Measurements from ENCODE around the gene ASIC4. TPM values are rescaled to one million over a fixed set of nuclear protein-coding genes. Genes with fewer than 3 reads are reported as not detected.

ASIC4 gene
- total and polyA plus RNA-seq, 2 of the 8 experiments (the other 6 are each of a cell fraction or from before 2014, with no cell fraction given) = 0.12 to 0.22 TPM

DNA sequence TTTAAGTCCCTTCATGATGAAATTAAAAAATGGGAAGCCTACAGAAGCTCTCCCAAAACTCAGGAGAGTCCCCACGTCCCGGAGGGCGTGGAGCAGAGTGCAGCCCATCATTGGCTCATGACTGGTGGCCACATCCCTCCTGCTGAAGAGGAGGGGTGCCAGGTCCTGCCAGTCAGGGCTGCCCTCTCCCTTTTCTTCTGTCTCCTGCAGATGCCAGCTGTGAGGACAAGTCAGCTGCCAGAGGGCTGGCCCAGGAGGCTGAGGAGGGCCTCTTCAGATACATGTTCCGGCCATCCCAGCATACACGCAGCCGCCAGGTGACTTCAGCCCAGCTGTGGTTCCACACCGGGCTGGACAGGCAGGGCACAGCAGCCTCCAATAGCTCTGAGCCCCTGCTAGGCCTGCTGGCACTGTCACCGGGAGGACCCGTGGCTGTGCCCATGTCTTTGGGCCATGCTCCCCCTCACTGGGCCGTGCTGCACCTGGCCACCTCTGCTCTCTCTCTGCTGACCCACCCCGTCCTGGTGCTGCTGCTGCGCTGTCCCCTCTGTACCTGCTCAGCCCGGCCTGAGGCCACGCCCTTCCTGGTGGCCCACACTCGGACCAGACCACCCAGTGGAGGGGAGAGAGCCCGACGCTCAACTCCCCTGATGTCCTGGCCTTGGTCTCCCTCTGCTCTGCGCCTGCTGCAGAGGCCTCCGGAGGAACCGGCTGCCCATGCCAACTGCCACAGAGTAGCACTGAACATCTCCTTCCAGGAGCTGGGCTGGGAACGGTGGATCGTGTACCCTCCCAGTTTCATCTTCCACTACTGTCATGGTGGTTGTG, 60.4 kb downstream of the ASIC4 start:
- peaks cover 0 to 2% (median 0%) of the 10 kb centered on the region in 4 experiments; a peak in 1 of 8 replicates for H3K36me3 ChIP-seq (ENCODE audit: control insufficient read depth in 2 of 4, insufficient read depth in 4 of 4, low read length in 3 of 4)
- H3K23me2 ChIP-seq (ENCODE audit: low read depth, low read length) = peaks cover 10% of the 10 kb centered on the region; the same call in 1 of the 2 replicates
- no peak overlapping the region for H3K23ac ChIP-seq (ENCODE audit: insufficient read length)
- H2BK5ac ChIP-seq (ENCODE audit: low read depth, low read length) = no peak overlapping the region
- H3K56ac ChIP-seq (replicated peaks; ENCODE audit: insufficient read length, low read depth, low read length) = no peak overlapping the region
- H2BK120ac ChIP-seq (replicated peaks; ENCODE audit: low read depth, low read length) = no peak overlapping the region
- peak overlapping the region; percentile 19 for H2BK15ac ChIP-seq (ENCODE audit: low read length)
- H3K18ac ChIP-seq (ENCODE audit: extremely low read depth, low read length) = no peak overlapping the region; the same call in none of the 2 replicates
- CTCF ChIA-PET (ENCODE audit: partially characterized antibody) = interaction anchor here (0.6 to 4.3 kb wide), 7 partner anchors 10 to 81 kb away, joined by 3 to 64 read pairs (median 6); partner anchors contain the start of gene STK11IP
- H3K4me3 ChIP-seq (ENCODE audit: extremely low read depth in 1 of 4, insufficient read depth in 2 of 4, low read depth in 3 of 4, low read length in 4 of 4) = no peak overlapping the region
- H3K27ac ChIP-seq (ENCODE audit: low read depth, low read length) = no peak overlapping the region
- DNase-seq (ENCODE audit: low read depth in 1 of 2, low spot score in 2 of 2) = no peak
- H3K9ac ChIP-seq (replicated peaks in 1 of 4; ENCODE audit: extremely low read depth in 1 of 4, low read depth in 3 of 4, low read length in 3 of 4) = no peak overlapping the region
- POLR2A ChIA-PET (ENCODE audit: partially characterized antibody) = interaction anchor here (1.2 to 18.6 kb wide), 4 partner anchors 16 to 33 kb away, joined by 3 to 293 read pairs (median 22); partner anchors contain the start of gene STK11IP
- H3K4ac ChIP-seq (replicated peaks; ENCODE audit: insufficient read length, low read depth, low read length) = no peak overlapping the region
- H4K8ac ChIP-seq (ENCODE audit: extremely low read depth, insufficient read depth, low read length) = no peak overlapping the region; the same call in 1 of the 2 replicates
- H2BK20ac ChIP-seq (ENCODE audit: low read length) = peak overlapping the region; percentile 66; the same call in 1 of the 2 replicates
- no peaks in the 10 kb centered on the region for H3K9me3 ChIP-seq (ENCODE audit: insufficient read depth in 2 of 2, low read depth in 1 of 2, low read length in 1 of 2)
- H2BK12ac ChIP-seq (ENCODE audit: low read depth, low read length) = peak overlapping the region; percentile 92; the same call in 1 of the 2 replicates
- FAIRE-seq = no peak
- H2AFZ ChIP-seq (ENCODE audit: low read length) = no peak overlapping the region
- H3K79me2 ChIP-seq (ENCODE audit: control insufficient read depth in 1 of 2, insufficient read depth in 2 of 2, low read length in 2 of 2) = peaks cover 0 to 2% of the 10 kb centered on the region in 2 experiments; a peak in 2 of 4 replicates
- 90% methylated on average over 21 of the region's 22 CpGs; no CpG with 5 or more reads in 1 of the 2 experiments for WGBS, 2 experiments (ENCODE audit: extremely low coverage in 1 of 2, insufficient coverage in 1 of 2, insufficient read length in 1 of 2, insufficient replicate concordance in 2 of 2, low coverage in 1 of 2, low lambda C conversion rate in 2 of 2, missing lambda C conversion rate in 1 of 2)
- no peaks in the 10 kb centered on the region for H3K79me1 ChIP-seq (ENCODE audit: low read depth, low read length)
- peak overlapping the region; percentile 78; the same call in 1 of the 2 replicates for H2AK5ac ChIP-seq (ENCODE audit: low read depth, low read length)
- peak overlapping the region; percentile 17 for H4K91ac ChIP-seq (replicated peaks; ENCODE audit: insufficient read length, low read length)
- H3K4me2 ChIP-seq (ENCODE audit: insufficient read depth in 1 of 2, low read depth in 2 of 2, low read length in 2 of 2) = no peak overlapping the region
- H3K27me3 ChIP-seq (replicated peaks in 1 of 4; ENCODE audit: control insufficient read depth in 3 of 4, extremely low read depth in 1 of 4, insufficient read depth in 3 of 4, low read length in 3 of 4) = peaks cover 0 to 2% (median 0%) of the 10 kb centered on the region in 4 experiments; a peak in 2 of 7 replicates
- no peak overlapping the region for H4K5ac ChIP-seq (ENCODE audit: insufficient read length, low read depth, low read length)
- H3K14ac ChIP-seq (ENCODE audit: insufficient read length) = no peak overlapping the region
- no peaks in the 10 kb centered on the region for H4K20me1 ChIP-seq (replicated peaks in 1 of 2; ENCODE audit: control insufficient read depth in 1 of 2, insufficient read depth in 2 of 2, low read length in 2 of 2)
- peaks cover 7 to 33% (median 25%) of the 10 kb centered on the region in 4 experiments for H3K4me1 ChIP-seq (replicated peaks in 1 of 4; ENCODE audit: control insufficient read depth in 3 of 4, insufficient read depth in 4 of 4, low read length in 3 of 4)
- TF ChIP-seq RXRA (IDR thresholded peaks at IDR 0.05; ENCODE audit: insufficient read depth, low read depth, low read length) (no peak), EZH2 (IDR thresholded peaks at IDR 0.05; ENCODE audit: low read depth, low read length, severe bottlenecking) (no peak), NRF1 (IDR thresholded peaks at IDR 0.05; ENCODE audit: low read depth, low read length) (no peak), CHD2 (IDR thresholded peaks at IDR 0.05; ENCODE audit: low read length) (no peak), EP300 (IDR thresholded peaks at IDR 0.05; ENCODE audit: borderline replicate concordance in 1 of 2, low read depth in 2 of 2, low read length in 2 of 2) (no peak), POU5F1 (IDR thresholded peaks at IDR 0.05; ENCODE audit: low read depth, low read length) (no peak), TAF7 (optimal IDR thresholded peaks at IDR 0.05; ENCODE audit: borderline replicate concordance, low read depth, low read length) (no peak), ASH2L (IDR thresholded peaks at IDR 0.05; ENCODE audit: low read length) (no peak)
- TF ChIP-seq, protein P1, sequence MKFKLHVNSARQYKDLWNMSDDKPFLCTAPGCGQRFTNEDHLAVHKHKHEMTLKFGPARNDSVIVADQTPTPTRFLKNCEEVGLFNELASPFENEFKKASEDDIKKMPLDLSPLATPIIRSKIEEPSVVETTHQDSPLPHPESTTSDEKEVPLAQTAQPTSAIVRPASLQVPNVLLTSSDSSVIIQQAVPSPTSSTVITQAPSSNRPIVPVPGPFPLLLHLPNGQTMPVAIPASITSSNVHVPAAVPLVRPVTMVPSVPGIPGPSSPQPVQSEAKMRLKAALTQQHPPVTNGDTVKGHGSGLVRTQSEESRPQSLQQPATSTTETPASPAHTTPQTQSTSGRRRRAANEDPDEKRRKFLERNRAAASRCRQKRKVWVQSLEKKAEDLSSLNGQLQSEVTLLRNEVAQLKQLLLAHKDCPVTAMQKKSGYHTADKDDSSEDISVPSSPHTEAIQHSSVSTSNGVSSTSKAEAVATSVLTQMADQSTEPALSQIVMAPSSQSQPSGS (IDR thresholded peaks at IDR 0.05; ENCODE audit: low read length) = no peak
